Measurements from ENCODE around the gene MAP6D1. TPM values are rescaled to one million over a fixed set of nuclear protein-coding genes. Genes with fewer than 3 reads are reported as not detected.

The MAP6D1 gene
- 10 to 100 TPM; 17.3 to 22.3 TPM for total RNA-seq

GRCh38 chr3:183825456-183826161 is at the start of gene MAP6D1:
MAP6D1 (minus strand) TSS chr3:183825577; CDS start chr3:183825547, 30 bp downstream.
- DNase-seq (ENCODE audit: low spot score), result peak; percentile 23
- TF ChIP-seq POLR2A (IDR thresholded peaks at IDR 0.05) (no peak), CTCF (IDR thresholded peaks at IDR 0.05) (peak in 2 of 4 experiments; percentile 26 to 29), POLR2AphosphoS5 (IDR thresholded peaks at IDR 0.05) (no peak)
- 3% methylated on average over 33 of the region's 69 CpGs for WGBS
- intact Hi-C loops (cut with DNase I), result no loop called here
- Histone ChIP-seq H3K9me3 (no peaks in the 10 kb centered on the region), H3K27ac (peak within 1 kb of the TSS; percentile 36 to 61), H3K36me3 (peaks cover 0 to 5% of the 10 kb centered on the region in 2 donors), H3K27me3 (replicated peaks; ENCODE audit: insufficient read depth) (no peaks in the 10 kb centered on the region), H3K4me3 (peak within 1 kb of the TSS; percentile 52 to 63), H3K4me1 (replicated peaks) (no peaks in the 10 kb centered on the region)

- intact Hi-C loops (cut with DNase I), result no loop called here
- no peak overlapping the region for H3K4me3 ChIP-seq
- no peaks in the 10 kb centered on the region for H3K4me1 ChIP-seq (replicated peaks)
- 88% methylated on average over 3 of the region's 3 CpGs for WGBS
- no peaks in the 10 kb centered on the region for H3K36me3 ChIP-seq
- no peaks in the 10 kb centered on the region for H3K9me3 ChIP-seq
- H3K27ac ChIP-seq, result no peak overlapping the region
- H3K27me3 ChIP-seq (replicated peaks; ENCODE audit: insufficient read depth), result no peaks in the 10 kb centered on the region
- no peak for DNase-seq (ENCODE audit: low spot score)
- TF ChIP-seq CTCF (IDR thresholded peaks at IDR 0.05) (no peak), POLR2A (IDR thresholded peaks at IDR 0.05) (no peak), POLR2AphosphoS5 (IDR thresholded peaks at IDR 0.05) (no peak)
Observed at GRCh38 chr3:183873914-183874313, 48.5 kb upstream of the MAP6D1 start.

DNA sequence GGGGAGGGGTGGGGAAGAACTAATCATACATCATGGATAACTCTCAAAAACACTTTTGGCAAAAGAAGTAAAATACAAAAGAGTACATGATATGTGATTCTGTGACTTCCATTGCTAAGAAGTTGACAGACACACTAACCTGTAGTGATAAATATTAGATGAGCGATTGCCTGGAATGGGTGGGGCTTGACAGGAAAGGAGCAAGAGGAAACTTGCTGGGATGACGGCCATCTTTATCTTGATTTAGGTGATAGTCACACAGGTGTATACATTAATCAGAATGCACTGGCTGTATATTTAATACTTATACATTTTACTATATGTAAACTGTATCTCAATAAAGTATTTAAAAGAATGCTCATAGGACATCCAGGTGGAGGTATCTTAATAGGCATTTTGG is 46.2 kb upstream of the MAP6D1 start:
- no peaks in the 10 kb centered on the region for H3K27me3 ChIP-seq (replicated peaks; ENCODE audit: insufficient read depth)
- DNase-seq (ENCODE audit: low spot score), result no peak
- no peak overlapping the region for H3K27ac ChIP-seq
- H3K4me3 ChIP-seq, result no peak overlapping the region
- TF ChIP-seq CTCF (IDR thresholded peaks at IDR 0.05) (no peak), POLR2A (IDR thresholded peaks at IDR 0.05) (no peak)
- no peaks in the 10 kb centered on the region for H3K4me1 ChIP-seq (replicated peaks)
- intact Hi-C loops (cut with DNase I), result no loop called here
- H3K36me3 ChIP-seq, result no peaks in the 10 kb centered on the region
- H3K9me3 ChIP-seq, result no peaks in the 10 kb centered on the region
- WGBS, result 84% methylated on average over 2 of the region's 2 CpGs

DNA sequence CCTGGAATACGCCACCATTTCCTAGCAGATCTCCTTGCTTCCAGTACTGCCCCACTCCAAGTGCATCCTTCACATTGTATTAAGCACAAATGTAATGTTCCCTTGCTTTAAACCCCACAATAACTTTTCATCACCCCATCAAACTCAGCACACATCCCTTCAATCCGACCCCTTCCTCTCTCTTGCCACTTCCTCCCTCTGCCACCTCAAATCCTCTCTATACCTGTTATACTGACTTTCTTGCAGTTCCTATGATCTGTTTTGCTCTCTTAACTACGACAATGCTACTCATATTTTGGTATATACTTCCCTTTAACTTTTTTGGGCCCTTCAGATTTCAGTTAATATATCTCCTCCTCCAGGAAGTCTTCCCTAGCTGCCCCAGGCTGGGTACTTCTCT is 45.2 kb upstream of the MAP6D1 start:
- intact Hi-C loops (cut with DNase I), result no loop called here
- Histone ChIP-seq H3K4me3 (no peak overlapping the region), H3K4me1 (replicated peaks) (no peaks in the 10 kb centered on the region), H3K9me3 (no peaks in the 10 kb centered on the region), H3K27me3 (replicated peaks; ENCODE audit: insufficient read depth) (no peaks in the 10 kb centered on the region), H3K27ac (no peak overlapping the region), H3K36me3 (no peaks in the 10 kb centered on the region)
- no peak for TF ChIP-seq POLR2AphosphoS5 (IDR thresholded peaks at IDR 0.05)
- TF ChIP-seq CTCF (IDR thresholded peaks at IDR 0.05), result no peak
- TF ChIP-seq POLR2A (IDR thresholded peaks at IDR 0.05), result no peak
- no peak for DNase-seq (ENCODE audit: low spot score)
- 91% methylated on average over 3 of the region's 3 CpGs for WGBS

GRCh38 chr3:183868796-183869195 is 43.4 kb upstream of the MAP6D1 start:
- intact Hi-C loops (cut with DNase I), result no loop called here
- Histone ChIP-seq H3K27me3 (replicated peaks; ENCODE audit: insufficient read depth) (no peaks in the 10 kb centered on the region), H3K4me3 (no peak overlapping the region), H3K9me3 (no peaks in the 10 kb centered on the region), H3K27ac (no peak overlapping the region), H3K4me1 (replicated peaks) (no peaks in the 10 kb centered on the region), H3K36me3 (no peaks in the 10 kb centered on the region)
- DNase-seq (ENCODE audit: low spot score), result no peak
- TF ChIP-seq POLR2A (IDR thresholded peaks at IDR 0.05), result no peak
- TF ChIP-seq CTCF (IDR thresholded peaks at IDR 0.05), result no peak
- TF ChIP-seq POLR2AphosphoS5 (IDR thresholded peaks at IDR 0.05), result no peak
- WGBS, result 91% methylated on average over 1 of the region's 1 CpG

All from prostate gland (tissue), 2 donors.